Suprapubic skin (tissue), 4 donors: ENCODE data around the gene SPATA32. TPM values are rescaled to one million over a fixed set of nuclear protein-coding genes. Genes with fewer than 3 reads are reported as not detected.
"Not testable (repeated sequence)": the region's sequence is repeated elsewhere in the genome, so short reads cannot be mapped to it uniquely, and the experiment has no call there.

Experiments used
- DNase-seq, 2 donors: peaks; one replicate each; pipeline ENCODE4 v3.0.0-alpha.2; 2019; ENCODE audit warnings: low spot score in 2 of 2
- H3K27ac ChIP-seq: fragments of 200-600 bp; sonication (generic); one replicate; pipeline ENCODE4 v1.5.1; 2019
- H3K27me3 ChIP-seq: fragments of 200-600 bp; sonication (generic); one replicate; pipeline ENCODE4 v1.5.1; 2019
- H3K36me3 ChIP-seq: fragments of 200-600 bp; sonication (generic); one replicate; pipeline ENCODE4 v1.5.1; 2019
- H3K4me1 ChIP-seq: fragments of 200-600 bp; sonication (generic); one replicate; pipeline ENCODE4 v1.5.1; 2019
- H3K4me3 ChIP-seq: fragments of 200-600 bp; sonication (generic); one replicate; pipeline ENCODE4 v1.5.1; 2019; ENCODE audit warnings: mild to moderate bottlenecking
- H3K9me3 ChIP-seq: fragments of 200-600 bp; sonication (generic); one replicate; pipeline ENCODE4 v1.5.1; 2019
- CTCF ChIP-seq, 2 donors: fragments of 200-600 bp in 1 of 2; fragments of 450-650 bp in 1 of 2; sonication (generic) in 1 of 2; IDR thresholded peaks; one replicate each; pipeline ENCODE4 v1.5.1; 2016 to 2019; ENCODE audit warnings: antibody characterized with exemption in 2 of 2, mild to moderate bottlenecking in 1 of 2, moderate library complexity in 1 of 2
- EP300 ChIP-seq: sonication (generic); formaldehyde crosslinking; IDR thresholded peaks from one replicate; pipeline ENCODE4 v1.6.1; 2017; ENCODE audit warnings: antibody characterized with exemption
- POLR2A ChIP-seq, 2 donors: fragments of 450-650 bp; IDR thresholded peaks; one replicate each; pipeline ENCODE4 v1.6.1; 2017; ENCODE audit warnings: antibody characterized with exemption in 2 of 2, mild to moderate bottlenecking in 2 of 2, moderate library complexity in 2 of 2
- POLR2AphosphoS5 ChIP-seq, 3 donors: sonication (generic); formaldehyde crosslinking; IDR thresholded peaks; one replicate each; pipeline ENCODE4 v1.6.1; 2017; ENCODE audit warnings: antibody characterized with exemption in 3 of 3
- WGBS: methylation state at CpG from one replicate; pipeline ENCODE4 v1.1.5; 2018; 5-methylcytosine and 5-hydroxymethylcytosine counted together
- total RNA-seq, 4 donors: library from RNA; depleted of rRNA; stranded (reverse); fragments of >200 nt; gene quantifications; one replicate each; pipeline ENCODE4 v1.1.0, GENCODE V29; 2016

SPATA32 gene
- total RNA-seq, 4 donors from 2014 or later, result not detected

GRCh38 chr17:45305530-45306087 lies 43.7 kb upstream of the SPATA32 start:
- Histone ChIP-seq H3K27ac (peak overlapping the region; percentile 86), H3K4me3 (no peak overlapping the region), H3K4me1 (peaks cover 75% of the 10 kb centered on the region), H3K36me3 (no peaks in the 10 kb centered on the region), H3K9me3 (no peaks in the 10 kb centered on the region), H3K27me3 (no peaks in the 10 kb centered on the region)
- DNase-seq, result no peak
- no peak for TF ChIP-seq EP300
- no peak for TF ChIP-seq POLR2A (IDR thresholded peaks at IDR 0.05)
- no peak for TF ChIP-seq CTCF (IDR thresholded peaks at IDR 0.05)
- TF ChIP-seq POLR2AphosphoS5 (IDR thresholded peaks at IDR 0.05), result no peak
- 76% methylated on average over 3 of the region's 3 CpGs for WGBS

- no peak for DNase-seq
- H3K36me3 ChIP-seq, result no peaks in the 10 kb centered on the region
- WGBS, result 39% methylated on average over 10 of the region's 10 CpGs
- TF ChIP-seq POLR2AphosphoS5 (IDR thresholded peaks at IDR 0.05), result no peak
- no peak for TF ChIP-seq POLR2A (IDR thresholded peaks at IDR 0.05)
- no peak for TF ChIP-seq EP300
- no peak for TF ChIP-seq CTCF (IDR thresholded peaks at IDR 0.05)
- H3K27ac ChIP-seq, result peak overlapping the region; percentile 70
- H3K9me3 ChIP-seq, result no peaks in the 10 kb centered on the region
- no peak overlapping the region for H3K4me3 ChIP-seq
- no peaks in the 10 kb centered on the region for H3K27me3 ChIP-seq
- peaks cover 76% of the 10 kb centered on the region for H3K4me1 ChIP-seq
These were observed 40.8 kb upstream of the SPATA32 start for GRCh38 chr17:45302649-45303173.

GRCh38 chr17:45302220-45302619 lies 40.3 kb upstream of the SPATA32 start:
- not testable (repeated sequence) for DNase-seq, H3K4me3 ChIP-seq, H3K9me3 ChIP-seq, H3K36me3 ChIP-seq, H3K27me3 ChIP-seq
- H3K4me1 ChIP-seq, result peaks cover 74% of the 10 kb centered on the region
- 59% methylated on average over 9 of the region's 9 CpGs for WGBS
- H3K27ac ChIP-seq, result peak overlapping the region; percentile 70

GRCh38 chr17:45301674-45302073 lies 39.8 kb upstream of the SPATA32 start:
- peak overlapping the region; percentile 70 for H3K27ac ChIP-seq
- no peak overlapping the region for H3K4me3 ChIP-seq
- no peaks in the 10 kb centered on the region for H3K36me3 ChIP-seq
- H3K27me3 ChIP-seq, result no peaks in the 10 kb centered on the region
- no peak for TF ChIP-seq CTCF (IDR thresholded peaks at IDR 0.05)
- no peak for TF ChIP-seq POLR2A (IDR thresholded peaks at IDR 0.05)
- TF ChIP-seq EP300, result no peak
- TF ChIP-seq POLR2AphosphoS5 (IDR thresholded peaks at IDR 0.05), result no peak
- no peak for DNase-seq
- H3K4me1 ChIP-seq, result peaks cover 74% of the 10 kb centered on the region
- H3K9me3 ChIP-seq, result no peaks in the 10 kb centered on the region
- 93% methylated on average over 4 of the region's 4 CpGs for WGBS

- DNase-seq, result no peak
- no peaks in the 10 kb centered on the region for H3K9me3 ChIP-seq
- no peaks in the 10 kb centered on the region for H3K27me3 ChIP-seq
- no peaks in the 10 kb centered on the region for H3K36me3 ChIP-seq
- TF ChIP-seq POLR2AphosphoS5 (IDR thresholded peaks at IDR 0.05) (no peak), CTCF (IDR thresholded peaks at IDR 0.05) (no peak), EP300 (no peak), POLR2A (IDR thresholded peaks at IDR 0.05) (no peak)
- WGBS, result 87% methylated on average over 7 of the region's 7 CpGs
- H3K4me3 ChIP-seq, result no peak overlapping the region
- peak overlapping the region; percentile 40 for H3K27ac ChIP-seq
- peaks cover 74% of the 10 kb centered on the region for H3K4me1 ChIP-seq
These were observed 38.3 kb upstream of the SPATA32 start for GRCh38 chr17:45300060-45300751.
